SU-DHL-6 (cell line): ENCODE measurements around the gene NFIB.

Experiments used
- CTCF ChIP-seq: fragments of 200-600 bp; sonication (generic); IDR thresholded peaks from one replicate; pipeline ENCODE4 v1.5.1; 2017; ENCODE audit warnings: antibody characterized with exemption, mild to moderate bottlenecking, low read length, moderate library complexity; ENCODE audit not compliant: insufficient read depth, poor library complexity, severe bottlenecking
- EZH2phosphoT487 ChIP-seq: fragments of 200-600 bp; sonication (generic), shearing (Covaris generic); conservative IDR thresholded peaks from 2 replicates; pipeline ENCODE4 v1.6.1; 2018; ENCODE audit warnings: mild to moderate bottlenecking, antibody characterized with exemption, low read length, moderate library complexity, mixed read lengths

- TF ChIP-seq CTCF, result no peak
- TF ChIP-seq EZH2phosphoT487, result no peak
These were observed 210.8 kb downstream of the NFIB start for GRCh38 chr9:14103115-14103514.
